Lower leg skin (tissue), 3 donors: ENCODE measurements around the gene PLCE1.

Source experiments
- CTCF ChIP-seq, 3 donors: fragments of 450-650 bp; IDR thresholded peaks; one replicate each; pipeline ENCODE4 v1.5.1; 2016; ENCODE audit warnings: antibody characterized with exemption in 3 of 3, mild to moderate bottlenecking in 3 of 3, moderate library complexity in 2 of 3
- POLR2A ChIP-seq, 2 donors: fragments of 450-650 bp; IDR thresholded peaks; one replicate each; pipeline ENCODE4 v1.6.1; 2016 to 2017; ENCODE audit warnings: antibody characterized with exemption in 2 of 2, mild to moderate bottlenecking in 1 of 2, moderate library complexity in 1 of 2

GRCh38 chr10:93991596-93992284, 2.0 kb upstream of the PLCE1 start:
- TF ChIP-seq CTCF (IDR thresholded peaks at IDR 0.05) (no peak), POLR2A (IDR thresholded peaks at IDR 0.05) (no peak)
